ENCODE data around the gene KLK8.

KLK8 gene

GRCh38 chr19:51027873-51028272, 26.5 kb upstream of the KLK8 start:
- no peaks in the 10 kb centered on the region for H3K4me1 ChIP-seq (ENCODE audit: control insufficient read depth, insufficient read depth, low read length)
- no peaks in the 10 kb centered on the region for H3K36me3 ChIP-seq (ENCODE audit: control insufficient read depth in 2 of 2, insufficient read depth in 1 of 2, low read length in 2 of 2)
- TF ChIP-seq ZFP37 (tag by site-specific recombination; IDR thresholded peaks at IDR 0.05): no peak
- no peak for TF ChIP-seq ZNF133 (tag by site-specific recombination; IDR thresholded peaks at IDR 0.05)
- TF ChIP-seq ZFP69B (tag by site-specific recombination; IDR thresholded peaks at IDR 0.05): no peak
- no peak for TF ChIP-seq ZNF843 (tag by site-specific recombination; IDR thresholded peaks at IDR 0.05)
- TF ChIP-seq ZNF280D (tag by site-specific recombination; IDR thresholded peaks at IDR 0.05): no peak
- TF ChIP-seq HOXA7 (CRISPR knock-in tag; IDR thresholded peaks at IDR 0.05; ENCODE audit: borderline replicate concordance): no peak
- no peak for TF ChIP-seq ZNF654 (tag by site-specific recombination; IDR thresholded peaks at IDR 0.05; ENCODE audit: low read depth)
- no peak for TF ChIP-seq ZNF266 (tag by site-specific recombination; IDR thresholded peaks at IDR 0.05; ENCODE audit: low read depth)
- TF ChIP-seq ZNF488 (tag by site-specific recombination; IDR thresholded peaks at IDR 0.05): no peak
- TF ChIP-seq ZNF629 (tag by site-specific recombination; IDR thresholded peaks at IDR 0.05): no peak
- TF ChIP-seq PRDM1 (tag by site-specific recombination; IDR thresholded peaks at IDR 0.05): no peak
- no peak for TF ChIP-seq ZNF830 (tag by site-specific recombination; IDR thresholded peaks at IDR 0.05; ENCODE audit: low read depth)
- no peak for TF ChIP-seq OVOL3 (tag by site-specific recombination; IDR thresholded peaks at IDR 0.05)
- TF ChIP-seq ZNF76 (tag by site-specific recombination; IDR thresholded peaks at IDR 0.05; ENCODE audit: borderline replicate concordance, low read depth): no peak
- no peak for TF ChIP-seq ZNF112 (tag by site-specific recombination; IDR thresholded peaks at IDR 0.05)
- no peak for TF ChIP-seq ZNF366 (tag by site-specific recombination; conservative IDR thresholded peaks at IDR 0.05)
- no peak for TF ChIP-seq ZNF23 (tag by site-specific recombination; IDR thresholded peaks at IDR 0.05; ENCODE audit: borderline replicate concordance)
- no peak for TF ChIP-seq ZNF791 (tag by site-specific recombination; IDR thresholded peaks at IDR 0.05)
- TF ChIP-seq ZSCAN18 (tag by site-specific recombination; IDR thresholded peaks at IDR 0.05): no peak
- no peak for TF ChIP-seq ZNF157 (tag by site-specific recombination; IDR thresholded peaks at IDR 0.05)
- H3K4me3 ChIP-seq (ENCODE audit: low read depth, low read length): no peak overlapping the region
- ChIA-PET POLR2A (no interaction called here), CTCF (interaction anchor here (0.6 to 1.9 kb wide), 3 partner anchors 8 to 483 kb away, joined by 4 to 8 read pairs (median 6); no protein-coding TSS in a partner anchor)
- no peaks in the 10 kb centered on the region for H3K9me3 ChIP-seq (ENCODE audit: control insufficient read depth, insufficient read depth, low read depth, low read length)
- no peak overlapping the region for H3K27ac ChIP-seq (ENCODE audit: extremely low read depth, low read depth, low read length)

GRCh38 chr19:51027126-51027806, 25.9 kb upstream of the KLK8 start:
- no peak overlapping the region for H3K4me3 ChIP-seq (ENCODE audit: low read depth, low read length)
- no peaks in the 10 kb centered on the region for H3K9me3 ChIP-seq (ENCODE audit: control insufficient read depth, insufficient read depth, low read depth, low read length)
- CTCF ChIA-PET: interaction anchor here (1.9 kb wide), 1 partner anchor 11 kb away, joined by 8 read pairs; no protein-coding TSS in a partner anchor
- POLR2A ChIA-PET: no interaction called here
- no peaks in the 10 kb centered on the region for H3K36me3 ChIP-seq (ENCODE audit: control insufficient read depth in 2 of 2, insufficient read depth in 1 of 2, low read length in 2 of 2)
- H3K4me1 ChIP-seq (ENCODE audit: control insufficient read depth, insufficient read depth, low read length): no peaks in the 10 kb centered on the region
- no peak overlapping the region for H3K27ac ChIP-seq (ENCODE audit: extremely low read depth, low read depth, low read length)
- TF ChIP-seq GLI4 (tag by site-specific recombination; IDR thresholded peaks at IDR 0.05) (no peak), ZNF560 (tag by site-specific recombination; IDR thresholded peaks at IDR 0.05; ENCODE audit: borderline replicate concordance) (no peak), ZNF18 (tag by site-specific recombination; IDR thresholded peaks at IDR 0.05) (no peak), ZNF580 (tag by site-specific recombination; IDR thresholded peaks at IDR 0.05) (no peak), REST (tag by site-specific recombination; IDR thresholded peaks at IDR 0.05) (no peak), ZNF76 (tag by site-specific recombination; IDR thresholded peaks at IDR 0.05; ENCODE audit: borderline replicate concordance, low read depth) (no peak)

Measured in HEK293 (cell line).